B cell (primary cell): ENCODE results near the gene BORCS8. TPM values are rescaled to one million over a fixed set of nuclear protein-coding genes. Genes with fewer than 3 reads are reported as not detected.

Experiments used
- ATAC-seq: fragments of 200-7000 bp; cut with Tn5 transposase; one replicate; pipeline ENCODE4 v1.10.0; 2021; ENCODE audit warnings: low read depth, mild to moderate bottlenecking, moderate number of reproducible peaks, moderate library complexity
- CTCF ChIA-PET: fragments of 350-600 bp; sonication (Branson Sonifier 250); formaldehyde crosslinking; loops from one replicate; lab custom pipeline; 2021; ENCODE audit warnings: antibody characterized with exemption, inconsistent platforms; lab: Charles Lee
- POLR2A ChIA-PET: fragments of 350-600 bp; sonication (Branson Sonifier 250); formaldehyde crosslinking; loops from one replicate; lab custom pipeline; 2021; ENCODE audit warnings: antibody characterized with exemption; lab: Charles Lee
- DNase-seq: peaks from one replicate; pipeline ENCODE4 v3.0.0; 2013
- H2AFZ ChIP-seq: 2 replicates; pipeline ENCODE4 v1.6.1; 2012; ENCODE audit warnings: mild to moderate bottlenecking, low read depth, low read length; ENCODE audit not compliant: insufficient read depth, poor library complexity, severe bottlenecking
- H3K27ac ChIP-seq, 2 donors: 1 replicate in 1 of 2; 2 replicates in 1 of 2; pipeline ENCODE4 v1.5.1; 2012 to 2013; ENCODE audit warnings: low read length in 2 of 2, mild to moderate bottlenecking in 2 of 2, moderate library complexity in 1 of 2
- H3K27me3 ChIP-seq, 4 experiments: fragments of 200-600 bp in 1 of 4; sonication (generic) in 1 of 4; replicated peaks in 1 of 4; 1 replicate in 2 of 4; 2 replicates in 2 of 4; pipeline versions ENCODE4 v1.6.1 to v1.7.0; 2013 to 2016; ENCODE audit warnings: low read length in 3 of 4, mild to moderate bottlenecking in 2 of 4, mixed read lengths in 1 of 4, moderate library complexity in 1 of 4; ENCODE audit not compliant: insufficient read depth in 4 of 4, control insufficient read depth in 3 of 4; ENCODE audit errors: control extremely low read depth in 1 of 4
- H3K36me3 ChIP-seq, 2 experiments: replicated peaks in 1 of 2; 1 replicate in 1 of 2; 2 replicates in 1 of 2; pipeline versions ENCODE4 v1.6.1 to v1.7.1; 2013; ENCODE audit warnings: low read length in 1 of 2; ENCODE audit not compliant: insufficient read depth in 2 of 2, control insufficient read depth in 1 of 2; ENCODE audit errors: control extremely low read depth in 1 of 2, extremely low read depth in 1 of 2
- H3K4me1 ChIP-seq, 2 donors: fragments of 200-600 bp in 1 of 2; sonication (generic) in 1 of 2; 1 replicate in 1 of 2; 2 replicates in 1 of 2; pipeline versions ENCODE4 v1.5.1 to v1.6.1; 2013 to 2017; ENCODE audit warnings: low read length in 2 of 2; ENCODE audit not compliant: control insufficient read depth in 2 of 2, insufficient read depth in 2 of 2
- H3K4me2 ChIP-seq: replicated peaks from 2 replicates; pipeline ENCODE3; 2012; ENCODE audit warnings: mild to moderate bottlenecking, low read depth, low read length; ENCODE audit not compliant: poor library complexity, severe bottlenecking
- H3K4me3 ChIP-seq, 5 experiments: fragments of 200-600 bp in 1 of 5; sonication (generic) in 1 of 5; 1 replicate in 3 of 5; 2 replicates in 2 of 5; pipeline versions ENCODE4 v1.5.1 to v1.7.0; 2011 to 2016; ENCODE audit warnings: low read length in 4 of 5, mild to moderate bottlenecking in 4 of 5, low read depth in 2 of 5, control low read depth in 1 of 5, moderate library complexity in 1 of 5; ENCODE audit not compliant: insufficient read depth in 1 of 5; ENCODE audit errors: control extremely low read depth in 1 of 5, extremely low read depth in 1 of 5
- H3K79me2 ChIP-seq: fragments of 200-600 bp; sonication (generic); one replicate; pipeline ENCODE4 v1.6.0; 2016; ENCODE audit warnings: low read length; ENCODE audit not compliant: control insufficient read depth, insufficient read depth
- H3K9ac ChIP-seq: fragments of 200-600 bp; sonication (generic); 2 replicates; pipeline ENCODE4 v1.6.1; 2017; ENCODE audit warnings: mild to moderate bottlenecking, low read length, moderate library complexity
- H3K9me3 ChIP-seq, 3 donors: one replicate each; pipeline versions ENCODE4 v1.6.1 to v1.7.1; 2013; ENCODE audit warnings: low read length in 2 of 3; ENCODE audit not compliant: control insufficient read depth in 2 of 3, insufficient read depth in 1 of 3; ENCODE audit errors: control extremely low read depth in 1 of 3
- H4K20me1 ChIP-seq: 2 replicates; pipeline ENCODE4 v1.6.0; 2012; ENCODE audit warnings: mild to moderate bottlenecking, low read length; ENCODE audit not compliant: insufficient read depth, control insufficient read depth, poor library complexity, severe bottlenecking
- H3K27ac Mint-ChIP-seq: one replicate; pipeline ENCODE4 v1.8.0; 2021; ENCODE audit warnings: mixed read lengths
- H3K27me3 Mint-ChIP-seq: one replicate; pipeline ENCODE4 v1.8.0; 2021; ENCODE audit warnings: mixed read lengths
- H3K4me1 Mint-ChIP-seq: one replicate; pipeline ENCODE4 v1.8.0; 2021; ENCODE audit warnings: mixed read lengths
- H3K4me3 Mint-ChIP-seq: one replicate; pipeline ENCODE4 v1.8.0; 2021; ENCODE audit warnings: mixed read lengths
- H3K9me3 Mint-ChIP-seq: one replicate; pipeline ENCODE4 v1.8.0; 2022; ENCODE audit warnings: mixed read lengths; ENCODE audit not compliant: insufficient read depth
- EZH2 ChIP-seq: IDR thresholded peaks from 2 replicates; pipeline ENCODE4 v1.6.1; 2012; ENCODE audit warnings: borderline replicate concordance, low read depth, mild to moderate bottlenecking, moderate library complexity, low read length; ENCODE audit not compliant: insufficient read depth, poor library complexity, severe bottlenecking
- WGBS: methylation state at CpG from one replicate; pipeline ENCODE4 v1.1.5; 2013; ENCODE audit warnings: missing lambda C conversion rate; ENCODE audit not compliant: insufficient coverage; 5-methylcytosine and 5-hydroxymethylcytosine counted together
- intact Hi-C: fragments of 100-400 bp; cut with micrococcal nuclease; formaldehyde crosslinking; loops from one replicate; pipeline ENCODE4 v1.10.0; 2022
- polyA plus RNA-seq: library from polyadenylated mRNA; depleted of rRNA; stranded (reverse); fragments of >200 nt; gene quantifications from 2 replicates; pipeline ENCODE4 v1.2.3, GENCODE V29; 2012
- total RNA-seq, 2 donors: library from RNA; stranded (reverse); fragments of 120-200 nt in 1 of 2; gene quantifications; 1 replicate in 1 of 2; 2 replicates in 1 of 2; pipeline versions ENCODE4 v1.2.3 to v1.2.4, GENCODE V29; 2013 to 2022
- TF ChIP-seq, protein P1 (sequence below): fragments of 200-600 bp; IDR thresholded peaks from one replicate; pipeline ENCODE4 v1.8.0; 2022; ENCODE audit warnings: antibody characterized with exemption, mild to moderate bottlenecking

BORCS8 gene
- total and polyA plus RNA-seq, 2 donors (not counting 1 experiment from before 2014, with no cell fraction given), result 37.6 to 63.1 TPM

DNA sequence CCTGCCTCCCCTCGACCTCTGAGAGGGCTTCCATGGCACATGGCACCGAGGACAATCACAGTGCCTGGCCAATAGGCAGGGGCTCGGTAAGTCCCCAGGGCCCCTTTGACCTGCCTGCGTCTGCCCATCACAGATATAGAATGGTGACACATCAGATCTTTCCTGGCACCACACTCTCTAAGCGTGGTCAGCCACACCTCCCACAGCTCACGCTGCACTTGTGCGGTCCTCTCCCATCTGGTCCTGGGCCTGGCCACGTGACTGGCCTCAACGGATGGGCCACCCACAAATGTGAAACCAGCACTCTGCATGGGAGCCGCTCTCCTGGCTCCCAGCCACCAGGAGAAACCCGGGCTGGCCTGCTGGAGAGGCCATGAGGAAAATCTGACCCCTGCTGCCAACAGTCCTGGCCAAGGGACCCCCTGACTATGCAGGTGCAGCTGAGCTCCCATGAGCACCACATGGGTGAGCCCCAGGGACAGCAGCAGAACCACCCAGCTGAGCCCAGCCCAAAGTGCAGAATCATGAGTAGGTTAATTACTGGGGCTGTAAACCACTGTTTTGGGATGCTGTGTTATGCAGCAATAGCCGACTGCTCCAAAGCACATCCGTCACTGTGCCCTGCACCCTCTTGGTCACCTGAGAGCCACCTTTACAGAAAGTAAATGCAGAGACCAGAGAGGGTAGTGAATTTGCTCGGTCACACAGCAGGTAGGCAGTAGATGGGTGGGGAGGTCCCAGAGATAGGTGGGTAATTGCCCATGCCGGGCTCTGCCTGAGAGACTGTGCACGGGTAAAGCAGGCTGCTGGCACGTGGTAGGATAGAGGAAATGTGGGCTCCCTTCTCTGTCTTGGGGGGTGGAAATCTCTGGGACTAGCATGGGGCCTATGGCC lies 12.2 kb downstream of the BORCS8 start:
- H3K27ac Mint-ChIP-seq, result no peak overlapping the region
- CTCF ChIA-PET, result interaction anchor here (0.5 to 13.6 kb wide), 2 partner anchors 13 to 35 kb away, joined by 3 to 285 read pairs; no protein-coding TSS in a partner anchor

More for the DNA sequence above, 12.2 kb downstream of the BORCS8 start:
- 93% methylated on average over 16 of the region's 17 CpGs for WGBS
- intact Hi-C loops, result no loop called here
- Histone ChIP-seq H3K9ac (no peak overlapping the region), H3K4me1 (peaks cover 0 to 8% of the 10 kb centered on the region in 2 donors), H3K9me3 (no peaks in the 10 kb centered on the region), H3K4me3 (no peak overlapping the region), H3K27ac (no peak overlapping the region), H2AFZ (no peak overlapping the region), H3K79me2 (peaks cover 4% of the 10 kb centered on the region), H4K20me1 (no peaks in the 10 kb centered on the region), H3K4me2 (no peak overlapping the region), H3K27me3 (no peaks in the 10 kb centered on the region), H3K36me3 (peaks cover 0 to 39% of the 10 kb centered on the region in 2 experiments)
- H3K9me3 Mint-ChIP-seq, result no peaks in the 10 kb centered on the region
- DNase-seq (no peak), ATAC-seq (no peak)
- no peak overlapping the region for H3K4me3 Mint-ChIP-seq
- H3K4me1 Mint-ChIP-seq, result peaks cover 5% of the 10 kb centered on the region
- POLR2A ChIA-PET, result no interaction called here
- TF ChIP-seq, protein P1, sequence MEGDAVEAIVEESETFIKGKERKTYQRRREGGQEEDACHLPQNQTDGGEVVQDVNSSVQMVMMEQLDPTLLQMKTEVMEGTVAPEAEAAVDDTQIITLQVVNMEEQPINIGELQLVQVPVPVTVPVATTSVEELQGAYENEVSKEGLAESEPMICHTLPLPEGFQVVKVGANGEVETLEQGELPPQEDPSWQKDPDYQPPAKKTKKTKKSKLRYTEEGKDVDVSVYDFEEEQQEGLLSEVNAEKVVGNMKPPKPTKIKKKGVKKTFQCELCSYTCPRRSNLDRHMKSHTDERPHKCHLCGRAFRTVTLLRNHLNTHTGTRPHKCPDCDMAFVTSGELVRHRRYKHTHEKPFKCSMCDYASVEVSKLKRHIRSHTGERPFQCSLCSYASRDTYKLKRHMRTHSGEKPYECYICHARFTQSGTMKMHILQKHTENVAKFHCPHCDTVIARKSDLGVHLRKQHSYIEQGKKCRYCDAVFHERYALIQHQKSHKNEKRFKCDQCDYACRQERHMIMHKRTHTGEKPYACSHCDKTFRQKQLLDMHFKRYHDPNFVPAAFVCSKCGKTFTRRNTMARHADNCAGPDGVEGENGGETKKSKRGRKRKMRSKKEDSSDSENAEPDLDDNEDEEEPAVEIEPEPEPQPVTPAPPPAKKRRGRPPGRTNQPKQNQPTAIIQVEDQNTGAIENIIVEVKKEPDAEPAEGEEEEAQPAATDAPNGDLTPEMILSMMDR, result no peak
- no peak for TF ChIP-seq EZH2
- no peaks in the 10 kb centered on the region for H3K27me3 Mint-ChIP-seq
